Parathyroid adenoma (tissue), 2 donors: ENCODE measurements around the gene ZNF335.

Source experiments
- H2AFZ ChIP-seq: fragments of 300-600 bp; sonication (generic); one replicate; pipeline ENCODE4 v1.7.0; 2017; ENCODE audit warnings: antibody characterized with exemption, mild to moderate bottlenecking
- H3K27ac ChIP-seq: fragments of 300-600 bp; sonication (generic); one replicate; pipeline ENCODE4 v1.7.0; 2017
- H3K27me3 ChIP-seq: fragments of 300-600 bp; sonication (generic); one replicate; pipeline ENCODE4 v1.7.0; 2017; ENCODE audit warnings: low read length; ENCODE audit not compliant: control insufficient read depth, insufficient read depth
- H3K36me3 ChIP-seq: fragments of 300-600 bp; sonication (generic); one replicate; pipeline ENCODE4 v1.7.0; 2017; ENCODE audit warnings: low read length; ENCODE audit not compliant: control insufficient read depth, insufficient read depth
- H3K4me1 ChIP-seq: fragments of 300-600 bp; sonication (generic); one replicate; pipeline ENCODE4 v1.7.0; 2017; ENCODE audit warnings: control low read depth
- H3K4me2 ChIP-seq: fragments of 300-600 bp; sonication (generic); one replicate; pipeline ENCODE4 v1.7.0; 2017; ENCODE audit warnings: low read length
- H3K4me3 ChIP-seq: fragments of 300-600 bp; sonication (generic); one replicate; pipeline ENCODE4 v1.7.0; 2017; ENCODE audit warnings: low read depth, low read length
- H3K79me2 ChIP-seq: fragments of 300-600 bp; sonication (generic); one replicate; pipeline ENCODE4 v1.7.0; 2017; ENCODE audit warnings: control low read depth
- H3K9ac ChIP-seq: fragments of 300-600 bp; sonication (generic); one replicate; pipeline ENCODE4 v1.7.0; 2017; ENCODE audit warnings: mild to moderate bottlenecking
- H3K9me3 ChIP-seq: fragments of 300-600 bp; sonication (generic); one replicate; pipeline ENCODE4 v1.7.0; 2017; ENCODE audit warnings: low read length; ENCODE audit not compliant: control insufficient read depth
- CTCF ChIP-seq: fragments of 300-600 bp; sonication (generic); IDR thresholded peaks from one replicate; pipeline ENCODE4 v1.7.0; 2017; ENCODE audit warnings: antibody characterized with exemption, mild to moderate bottlenecking
- donor health status: primary hyperparathyroidism.

Gene ZNF335

GRCh38 chr20:45940469-45940868 lies 31.5 kb downstream of the ZNF335 start:
- H3K4me2 ChIP-seq = no peak overlapping the region
- H3K36me3 ChIP-seq = no peaks in the 10 kb centered on the region
- H3K27ac ChIP-seq = no peak overlapping the region
- no peaks in the 10 kb centered on the region for H3K4me1 ChIP-seq
- no peaks in the 10 kb centered on the region for H3K27me3 ChIP-seq
- peaks cover 9% of the 10 kb centered on the region for H3K79me2 ChIP-seq
- H3K9me3 ChIP-seq = no peaks in the 10 kb centered on the region
- H2AFZ ChIP-seq = no peak overlapping the region
- no peak overlapping the region for H3K4me3 ChIP-seq
- H3K9ac ChIP-seq = no peak overlapping the region
- TF ChIP-seq CTCF = no peak

GRCh38 chr20:45940053-45940452 lies 31.9 kb downstream of the ZNF335 start:
- Histone ChIP-seq H3K4me1 (no peaks in the 10 kb centered on the region), H3K36me3 (no peaks in the 10 kb centered on the region), H3K9me3 (no peaks in the 10 kb centered on the region), H3K27ac (no peak overlapping the region), H3K9ac (no peak overlapping the region), H3K79me2 (peaks cover 9% of the 10 kb centered on the region), H3K4me3 (no peak overlapping the region), H3K4me2 (no peak overlapping the region), H3K27me3 (no peaks in the 10 kb centered on the region), H2AFZ (no peak overlapping the region)
- no peak for TF ChIP-seq CTCF

- no peaks in the 10 kb centered on the region for H3K36me3 ChIP-seq
- no peak overlapping the region for H3K27ac ChIP-seq
- H3K4me1 ChIP-seq = no peaks in the 10 kb centered on the region
- H3K79me2 ChIP-seq = peaks cover 9% of the 10 kb centered on the region
- no peaks in the 10 kb centered on the region for H3K9me3 ChIP-seq
- no peak overlapping the region for H3K4me2 ChIP-seq
- no peak for TF ChIP-seq CTCF
- H2AFZ ChIP-seq = no peak overlapping the region
- no peaks in the 10 kb centered on the region for H3K27me3 ChIP-seq
- H3K4me3 ChIP-seq = no peak overlapping the region
- no peak overlapping the region for H3K9ac ChIP-seq
Observed at GRCh38 chr20:45938727-45939438, 33.1 kb downstream of the ZNF335 start.

GRCh38 chr20:45937765-45938164 lies 34.2 kb downstream of the ZNF335 start:
- Histone ChIP-seq H3K27ac (no peak overlapping the region), H3K9me3 (no peaks in the 10 kb centered on the region), H3K4me2 (no peak overlapping the region), H3K27me3 (no peaks in the 10 kb centered on the region), H3K4me1 (peaks cover 5% of the 10 kb centered on the region), H2AFZ (no peak overlapping the region), H3K9ac (no peak overlapping the region), H3K4me3 (no peak overlapping the region), H3K36me3 (no peaks in the 10 kb centered on the region), H3K79me2 (peaks cover 9% of the 10 kb centered on the region)
- TF ChIP-seq CTCF = no peak
